ENCODE data around the gene ACSF3.

ACSF3 gene

GRCh38 chr16:89134269-89134668, 40.6 kb downstream of the ACSF3 start:
- DNase-seq, result no peak

- no peak for DNase-seq
Measured at GRCh38 chr16:89135166-89135565, 41.5 kb downstream of the ACSF3 start.

- peak; percentile 34 for DNase-seq
Measured at GRCh38 chr16:89135971-89136765, 42.5 kb downstream of the ACSF3 start.

GRCh38 chr16:89136931-89137330, 43.3 kb downstream of the ACSF3 start:
- DNase-seq, result no peak

- DNase-seq, result no peak
Measured at GRCh38 chr16:89137666-89138512, 44.2 kb downstream of the ACSF3 start.

- DNase-seq, result no peak
Measured at GRCh38 chr16:89138513-89138795, 44.8 kb downstream of the ACSF3 start.

- no peak for DNase-seq
Measured at GRCh38 chr16:89138843-89139520, 45.3 kb downstream of the ACSF3 start.

- no peak for DNase-seq
Measured at GRCh38 chr16:89139907-89140361, 46.3 kb downstream of the ACSF3 start.

GRCh38 chr16:89140401-89140800, 46.7 kb downstream of the ACSF3 start:
- no peak for DNase-seq

- DNase-seq, result no peak
Measured at GRCh38 chr16:89140981-89141883, 47.6 kb downstream of the ACSF3 start.

GRCh38 chr16:89141884-89142267, 48.2 kb downstream of the ACSF3 start:
- DNase-seq, result no peak

GRCh38 chr16:89142474-89143195, 49.0 kb downstream of the ACSF3 start:
- DNase-seq, result no peak

- no peak for DNase-seq
Measured at GRCh38 chr16:89143201-89143741, 49.6 kb downstream of the ACSF3 start.

- no peak for DNase-seq
Measured at GRCh38 chr16:89143911-89144675, 50.4 kb downstream of the ACSF3 start.

- no peak for DNase-seq
Measured at GRCh38 chr16:89144681-89145080, 51.0 kb downstream of the ACSF3 start.

- DNase-seq, result no peak
Measured at GRCh38 chr16:89145406-89146161, 51.9 kb downstream of the ACSF3 start.

- DNase-seq, result no peak
Measured at GRCh38 chr16:89146211-89147005, 52.8 kb downstream of the ACSF3 start.

GRCh38 chr16:89147085-89147817, 53.6 kb downstream of the ACSF3 start:
- DNase-seq, result no peak

Measured in DMS79 (cell line).